Measurements from ENCODE around the gene RNF224. TPM values are rescaled to one million over a fixed set of nuclear protein-coding genes. Genes with fewer than 3 reads are reported as not detected.

The RNF224 gene
- total and polyA plus RNA-seq, 4 donors: not detected

- Histone ChIP-seq H3K27ac (ENCODE audit: low read depth in 1 of 2, low read length in 2 of 2) (peak overlapping the region; percentile 59 to 69), H3K36me3 (ENCODE audit: control insufficient read depth in 4 of 4, insufficient read depth in 3 of 4, low read depth in 1 of 4, low read length in 3 of 4) (peaks cover 2 to 18% (median 10%) of the 10 kb centered on the region in 4 donors), H3K9me3 (ENCODE audit: control insufficient read depth in 4 of 4, low read length in 3 of 4) (no peaks in the 10 kb centered on the region), H3K4me1 (ENCODE audit: control insufficient read depth in 4 of 4, insufficient read depth in 4 of 4, low read length in 3 of 4) (peaks cover 9 to 42% (median 24%) of the 10 kb centered on the region in 4 donors), H3K27me3 (ENCODE audit: control insufficient read depth in 4 of 4, insufficient read depth in 4 of 4, low read length in 3 of 4) (no peaks in the 10 kb centered on the region), H3K4me3 (ENCODE audit: low read depth in 1 of 3, low read length in 3 of 3) (peak overlapping the region in 1 of 3 donors; percentile 12), H3K9ac (ENCODE audit: low read depth in 1 of 2, low read length in 2 of 2) (no peak overlapping the region)
- 27% methylated on average over 17 of the region's 17 CpGs for WGBS
- DNase-seq (ENCODE audit: low spot score): no peak
- TF ChIP-seq GABPA (IDR thresholded peaks at IDR 0.05 in 1 of 2, conservative IDR thresholded peaks at IDR 0.05 in 1 of 2) (peak in 1 of 2 donors; percentile 45), EGR1 (IDR thresholded peaks at IDR 0.05; ENCODE audit: low read depth in 2 of 2) (no peak), FOXA1 (IDR thresholded peaks at IDR 0.05) (no peak), MAX (IDR thresholded peaks at IDR 0.05) (peak; percentile 75), ZBTB33 (IDR thresholded peaks at IDR 0.05) (no peak), HNF4G (IDR thresholded peaks at IDR 0.05) (no peak), TAF1 (conservative IDR thresholded peaks at IDR 0.05) (no peak), ATF3 (IDR thresholded peaks at IDR 0.05) (no peak), SP1 (IDR thresholded peaks at IDR 0.05) (peak; percentile 57), RAD21 (IDR thresholded peaks at IDR 0.05) (peak in 1 of 2 donors; percentile 17), CTCF (IDR thresholded peaks at IDR 0.05; ENCODE audit: low read depth, low read length, missing input control) (no peak), HNF4A (conservative IDR thresholded peaks at IDR 0.05) (peak; percentile 4 to 12), REST (IDR thresholded peaks at IDR 0.05) (no peak), RXRA (IDR thresholded peaks at IDR 0.05) (peak; percentile 41 to 51)
These were observed 42.0 kb downstream of the RNF224 start for GRCh38 chr9:137269231-137269772.
